Stimulated activated CD8-positive, alpha-beta memory T cell treated with anti-CD3 and anti-CD28 coated beads, Interleukin-15, amount 100 ng/mL, for 1 hour (primary cell): ENCODE results near the gene CYP11A1.
"Not testable (repeated sequence)": the region's sequence is repeated elsewhere in the genome, so short reads cannot be mapped to it uniquely, and the experiment has no call there.

Experiments
- DNase-seq: peaks from one replicate; pipeline ENCODE4 v3.0.0-alpha.2; 2020; ENCODE audit warnings: low read depth

Gene CYP11A1

DNA sequence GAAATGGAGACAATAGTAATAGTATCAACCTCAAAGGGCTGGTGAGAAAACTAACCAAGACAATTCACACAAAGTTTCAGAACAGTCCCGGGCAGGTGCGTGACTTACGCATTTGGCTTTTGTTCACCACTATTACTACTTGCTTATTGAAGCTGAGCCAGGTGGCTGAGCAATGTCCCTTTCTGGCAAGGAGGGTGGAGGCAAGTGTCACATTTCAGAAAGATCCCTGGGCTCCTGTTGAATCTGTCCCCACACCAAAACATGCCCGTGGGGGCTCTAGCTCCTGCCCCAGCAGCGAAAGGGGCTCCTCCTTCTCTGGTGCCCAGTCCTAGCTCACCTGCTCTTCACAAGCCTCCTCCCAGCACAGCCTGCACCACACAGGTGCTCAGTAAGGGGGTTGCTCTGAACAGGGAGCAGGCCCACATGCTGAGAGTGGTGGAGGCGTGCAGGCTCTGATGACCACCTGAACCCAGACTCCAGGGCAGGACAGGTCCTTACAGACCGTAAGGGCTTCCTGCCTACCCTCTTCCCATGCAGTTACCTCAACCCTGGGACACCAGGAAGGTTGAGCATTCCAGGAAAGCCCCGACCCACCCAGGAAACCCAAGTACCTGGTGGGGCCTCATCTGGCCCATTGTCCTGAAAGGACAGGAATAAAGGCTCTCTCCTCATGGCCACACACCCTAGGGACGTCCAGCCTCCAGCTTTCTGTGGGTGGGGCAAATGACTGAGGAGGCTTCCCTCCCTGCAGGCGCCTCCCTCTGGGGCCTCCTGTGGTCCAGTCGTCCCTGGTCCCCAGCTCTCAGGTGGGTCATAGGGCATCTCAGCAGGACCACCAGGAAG lies 33.7 kb upstream of the CYP11A1 start:
- no peak for DNase-seq

DNA sequence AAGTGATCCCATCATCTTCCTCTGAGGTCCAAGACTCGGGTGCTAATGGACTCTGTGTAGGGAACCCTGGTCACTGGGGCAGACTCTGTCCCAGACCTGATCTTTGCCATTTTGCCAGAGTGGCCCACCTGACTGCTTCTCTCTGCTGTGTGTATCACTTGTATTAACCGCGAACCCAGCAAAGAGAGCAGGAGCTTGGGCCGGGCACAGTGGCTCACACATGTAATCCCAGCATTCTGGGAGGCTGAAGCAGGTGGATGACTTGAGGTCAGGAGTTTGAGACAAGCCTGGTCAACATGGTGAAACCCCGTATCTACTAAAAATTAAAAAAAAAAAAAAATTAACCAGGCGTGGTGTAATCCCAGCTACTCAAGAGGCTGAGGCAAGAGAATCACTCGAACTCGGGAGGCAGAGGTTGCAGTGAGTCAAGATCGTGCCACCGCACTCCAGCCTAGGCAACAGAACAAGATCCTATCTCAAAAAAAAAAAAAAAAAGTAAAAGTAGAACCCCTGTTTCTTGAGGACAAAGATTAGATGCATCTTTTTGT lies 32.9 kb upstream of the CYP11A1 start:
- no peak for DNase-seq

GRCh38 chr15:74399511-74400312 lies 32.3 kb upstream of the CYP11A1 start:
- DNase-seq: no peak

GRCh38 chr15:74399100-74399499 lies 31.7 kb upstream of the CYP11A1 start:
- DNase-seq: no peak

DNA sequence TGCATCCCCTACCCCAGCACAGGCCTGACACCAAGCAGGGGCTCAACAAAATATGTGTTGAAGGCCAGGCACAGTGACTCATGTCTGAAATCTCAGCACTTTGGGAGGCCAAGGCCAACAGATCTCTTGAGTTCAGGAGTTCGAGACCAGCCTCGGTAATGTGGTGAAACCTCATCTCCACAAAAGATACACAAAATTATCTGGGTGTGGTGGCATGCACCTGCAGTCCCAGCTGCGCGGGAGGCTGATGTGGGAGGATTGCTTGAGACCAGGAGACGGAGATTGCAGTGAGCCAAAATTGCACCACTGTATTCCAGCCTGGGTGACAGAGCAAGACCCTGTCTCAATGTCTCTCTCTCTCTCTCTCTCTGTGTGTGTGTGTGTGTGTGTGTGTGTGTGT lies 30.7 kb upstream of the CYP11A1 start:
- no peak for DNase-seq

- DNase-seq: no peak
These were observed 30.0 kb upstream of the CYP11A1 start for GRCh38 chr15:74397239-74398068.

DNA sequence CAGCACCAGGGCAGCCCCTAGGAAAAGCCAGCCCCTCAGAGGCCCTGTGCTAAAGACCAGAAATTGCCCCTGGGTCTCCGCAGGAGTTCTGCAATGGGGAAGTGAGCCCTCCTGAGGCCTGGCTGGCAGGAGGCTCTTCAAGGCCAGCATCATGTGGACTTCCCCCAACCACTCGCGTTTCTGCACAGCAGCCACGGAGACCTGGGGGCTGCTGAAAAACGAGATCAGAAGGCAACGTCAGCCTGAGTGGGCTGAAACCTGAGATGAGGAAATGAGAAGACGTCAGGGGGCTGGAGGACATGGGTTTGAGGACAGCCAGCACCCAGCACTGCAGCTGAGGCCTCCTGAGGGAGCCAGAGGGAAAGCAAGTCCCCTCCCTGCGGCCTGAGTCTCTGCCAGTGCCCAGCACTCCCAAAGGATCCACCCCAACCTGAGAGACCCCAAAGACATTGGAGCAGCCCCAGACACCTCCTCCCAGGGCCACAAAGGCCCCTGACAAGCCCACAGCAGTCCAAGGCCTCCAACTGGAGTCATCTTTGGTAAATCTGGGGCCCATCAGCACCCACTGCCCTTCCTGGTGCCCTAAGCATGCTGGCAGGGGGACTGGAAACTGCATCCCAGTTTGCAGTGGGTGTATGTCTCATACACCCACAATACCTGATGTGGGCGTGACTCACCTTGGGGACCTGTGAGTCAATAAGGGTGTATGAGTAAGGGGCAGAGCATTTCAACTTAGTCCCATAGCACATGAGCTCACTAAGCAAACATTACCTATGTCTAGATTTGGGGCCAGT lies 29.2 kb upstream of the CYP11A1 start:
- DNase-seq: no peak

DNA sequence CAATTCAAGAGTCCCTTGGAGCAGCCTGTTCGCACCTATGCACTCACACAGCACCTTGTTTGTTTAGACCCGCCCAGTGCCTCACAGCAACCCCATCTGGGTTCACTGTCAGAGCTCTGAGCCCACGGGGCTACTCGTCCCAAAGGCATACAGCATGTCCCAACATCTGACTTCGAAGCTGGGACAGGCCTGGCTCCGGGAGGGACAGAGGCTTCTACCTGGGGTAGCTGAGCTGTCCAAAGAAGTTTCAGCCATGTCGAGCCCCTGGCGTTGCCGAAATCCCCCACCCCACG lies 28.6 kb upstream of the CYP11A1 start:
- DNase-seq: no peak

DNA sequence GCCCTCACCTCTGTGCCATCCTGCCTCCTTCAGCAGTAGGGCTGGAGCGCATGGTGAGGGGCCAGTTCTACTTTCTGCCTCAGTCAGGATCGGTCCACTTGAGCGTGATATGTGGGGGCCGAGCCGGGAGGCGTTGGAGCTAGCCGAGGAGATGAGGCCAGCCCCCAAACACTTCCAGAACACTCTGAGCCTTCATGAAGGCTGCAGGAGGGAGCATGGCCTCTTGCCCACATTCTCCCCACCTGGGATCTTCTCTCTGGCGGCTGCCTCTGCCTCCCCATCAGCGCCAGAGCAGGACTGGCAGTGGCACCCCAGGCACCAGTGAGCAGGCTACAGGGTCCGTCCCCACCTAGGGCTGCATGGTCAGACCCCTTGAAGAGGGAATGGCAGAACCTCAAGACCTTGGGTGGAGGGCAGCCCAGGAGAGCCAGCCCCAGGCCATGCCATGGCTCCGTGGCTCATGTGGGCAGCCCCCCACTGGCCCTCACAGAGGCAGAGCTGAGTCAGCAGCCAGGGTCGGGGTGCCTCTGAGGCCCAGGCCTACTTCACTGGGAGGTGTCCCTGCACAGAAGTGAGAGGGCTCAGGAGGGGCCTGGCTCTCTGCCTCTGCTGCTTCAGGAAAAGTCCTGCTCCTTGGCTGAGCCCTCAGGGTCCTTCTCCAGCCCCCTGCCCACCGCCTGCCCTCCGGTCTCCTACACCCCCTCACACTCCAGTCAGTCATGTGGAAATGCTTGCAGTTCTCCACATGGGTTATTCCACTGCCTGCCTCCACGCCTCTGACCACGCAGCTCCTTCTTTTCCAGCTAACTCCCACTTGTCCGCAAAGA lies 28.1 kb upstream of the CYP11A1 start:
- no peak for DNase-seq

GRCh38 chr15:74394090-74394846 lies 26.8 kb upstream of the CYP11A1 start:
- DNase-seq: no peak

DNA sequence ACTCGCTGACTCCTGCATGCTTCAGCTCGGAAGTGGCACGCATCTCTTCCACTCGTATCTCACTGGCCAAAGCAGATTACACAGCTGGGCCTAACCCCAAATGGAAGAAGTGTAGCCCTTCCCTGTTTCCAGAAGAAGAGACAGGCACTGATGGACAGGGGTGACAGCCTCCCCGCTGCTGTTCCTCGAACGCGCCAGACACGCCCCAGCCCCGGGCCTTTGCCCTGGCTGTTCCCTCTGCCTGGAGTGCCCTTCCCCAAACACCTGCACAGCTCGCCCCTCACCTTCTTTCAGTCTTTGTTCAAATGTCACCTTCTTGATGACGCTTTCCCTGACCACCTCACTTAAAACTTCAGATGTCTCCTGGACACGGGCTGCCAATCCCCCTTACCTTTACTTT lies 26.0 kb upstream of the CYP11A1 start:
- DNase-seq: no peak

DNA sequence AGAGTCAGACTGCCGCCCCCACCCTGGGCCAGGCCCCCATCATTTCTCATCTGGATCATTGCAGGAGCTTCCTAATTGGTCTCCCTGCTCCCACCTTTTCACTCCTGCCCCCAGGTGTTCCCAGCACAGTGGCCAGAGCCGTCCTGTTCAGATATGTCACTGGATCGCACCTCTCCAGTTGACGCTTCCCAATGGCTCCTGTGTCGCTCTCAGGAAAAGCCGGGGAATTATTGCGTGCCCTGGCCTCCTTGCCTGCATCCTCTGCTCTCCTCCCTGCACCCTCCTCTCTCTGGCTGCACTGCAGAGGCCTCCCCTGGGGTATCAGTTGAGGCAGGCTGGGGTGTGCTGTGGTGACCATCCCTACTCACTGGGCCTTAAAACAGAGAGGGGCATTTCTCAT lies 25.5 kb upstream of the CYP11A1 start:
- DNase-seq: no peak

- no peak for DNase-seq
These were observed 25.0 kb upstream of the CYP11A1 start for GRCh38 chr15:74392451-74392830.

DNA sequence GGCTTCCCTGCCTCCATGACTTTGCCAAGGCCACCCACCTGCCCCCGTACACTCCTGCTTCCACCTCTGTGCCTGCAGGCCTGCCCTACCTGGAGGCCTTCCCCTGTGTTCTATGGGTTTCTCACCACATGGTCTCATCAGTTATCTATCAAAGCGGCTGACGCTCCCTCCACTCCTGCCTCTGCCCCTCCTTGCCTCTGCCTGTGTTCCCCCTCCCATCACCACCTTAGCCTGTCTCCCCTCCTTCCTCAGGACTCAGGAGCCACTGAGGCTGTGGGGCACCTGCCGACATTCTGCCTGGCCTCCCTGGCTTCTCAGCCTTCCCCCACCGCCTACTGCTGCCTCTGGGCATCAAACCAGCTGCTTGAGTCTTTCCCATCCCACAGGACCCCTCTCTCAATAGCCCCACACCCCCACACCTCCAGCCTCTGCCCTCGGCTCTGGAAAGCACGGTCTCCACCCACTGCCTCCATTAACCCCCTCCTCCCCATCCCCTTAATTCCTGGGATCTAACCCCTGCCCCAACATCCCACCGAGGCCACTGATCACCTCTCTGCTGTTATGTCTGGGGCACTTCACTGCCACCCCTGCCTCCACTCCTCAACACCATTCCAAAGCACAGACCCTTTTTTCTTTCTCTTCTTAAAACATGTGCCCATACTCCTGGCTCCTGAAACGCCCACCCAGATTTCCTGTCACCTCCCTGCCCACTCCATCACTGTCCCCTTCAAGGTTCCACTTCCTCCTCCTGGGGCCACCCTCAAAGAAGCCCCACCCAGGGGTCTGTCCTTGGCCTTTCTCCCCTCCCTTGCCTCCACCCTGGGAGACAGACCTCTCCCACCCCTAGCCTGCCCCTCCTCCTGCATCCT lies 24.4 kb upstream of the CYP11A1 start:
- no peak for DNase-seq

DNA sequence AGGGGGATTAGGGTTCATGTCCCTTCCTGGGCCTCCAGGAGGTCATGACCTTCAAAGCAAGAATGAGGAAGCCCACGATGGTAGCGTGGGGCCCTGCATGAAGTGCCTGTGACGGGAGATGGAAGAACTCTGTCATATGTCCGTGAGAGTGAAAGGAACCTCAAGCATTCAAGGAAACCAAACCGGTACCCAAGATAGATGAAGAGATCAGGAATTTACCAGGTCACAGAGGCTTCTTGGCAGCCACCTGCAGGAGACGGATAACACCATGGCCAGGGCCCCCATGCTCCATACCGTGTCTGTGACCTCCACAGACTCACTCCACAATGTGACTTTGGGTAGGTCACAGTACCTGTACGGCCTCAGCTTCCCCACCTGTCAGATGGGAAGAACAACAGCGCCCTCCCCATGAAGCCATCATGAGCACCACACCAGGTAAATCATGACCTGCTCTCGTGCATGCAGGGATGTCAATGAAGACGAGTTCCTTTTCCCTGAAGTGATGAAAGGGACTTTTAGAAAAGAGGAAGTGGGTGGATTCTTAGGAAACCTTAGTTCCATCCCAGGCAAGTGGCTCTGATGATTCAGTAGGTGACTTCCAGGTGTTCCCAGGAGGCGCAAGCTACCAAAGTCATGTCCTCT lies 23.3 kb upstream of the CYP11A1 start:
- no peak for DNase-seq

- DNase-seq: not testable (repeated sequence)
These were observed 22.7 kb upstream of the CYP11A1 start for GRCh38 chr15:74390049-74390646.

DNA sequence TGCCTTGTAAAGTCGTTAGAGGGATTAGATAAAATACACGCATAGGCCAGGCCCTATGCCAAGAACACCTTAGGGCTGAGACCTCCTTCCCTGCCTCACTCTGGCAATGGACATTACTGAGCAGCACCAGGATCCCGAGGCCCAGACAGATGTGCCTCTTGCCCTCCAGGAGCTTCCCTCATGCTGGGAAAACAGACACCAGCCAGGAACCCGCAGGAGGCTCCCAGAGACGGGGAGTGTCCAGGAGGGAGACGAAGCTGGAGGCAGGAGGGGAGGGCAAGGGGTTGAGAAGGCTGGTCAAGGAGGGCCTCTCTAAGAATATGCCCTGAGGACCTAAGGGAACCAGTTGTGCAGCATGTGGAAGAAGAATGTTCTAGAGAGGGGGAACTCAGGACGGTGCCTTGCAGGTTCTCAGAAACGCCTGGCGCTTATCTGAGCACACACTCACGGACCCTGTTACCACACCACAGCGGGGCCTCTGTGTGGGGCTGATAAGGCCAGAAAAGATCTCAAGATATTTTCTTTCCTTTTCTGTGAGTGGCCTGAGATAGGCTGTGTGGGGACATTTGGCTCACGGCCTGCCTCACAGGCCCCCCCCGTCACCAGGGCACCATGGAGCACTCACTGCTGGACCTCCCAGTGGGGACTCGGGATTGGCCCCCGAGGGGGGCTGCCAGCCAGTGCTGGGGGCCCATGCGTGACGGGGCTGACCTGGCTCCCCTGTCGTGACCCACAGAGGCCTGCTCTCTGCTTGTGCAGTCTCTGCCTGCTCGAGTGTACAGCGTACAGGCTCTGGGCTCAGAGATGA lies 22.0 kb upstream of the CYP11A1 start:
- DNase-seq: no peak
